ENCODE measurements around the gene TNFRSF19.

Gene TNFRSF19

GRCh38 chr13:23692816-23693215, 122.6 kb downstream of the TNFRSF19 start:
- DNase-seq = no peak

- DNase-seq = no peak
Measured at GRCh38 chr13:23695196-23695595, 125.0 kb downstream of the TNFRSF19 start.

- DNase-seq = peak; percentile 60
Measured at GRCh38 chr13:23695711-23696464, 125.7 kb downstream of the TNFRSF19 start.

GRCh38 chr13:23696610-23697009, 126.4 kb downstream of the TNFRSF19 start:
- no peak for DNase-seq

GRCh38 chr13:23697772-23698313, 127.6 kb downstream of the TNFRSF19 start:
- no peak for DNase-seq

GRCh38 chr13:23699271-23699670, 129.1 kb downstream of the TNFRSF19 start:
- DNase-seq = no peak

- no peak for DNase-seq
Measured at GRCh38 chr13:23701186-23701585, 131.0 kb downstream of the TNFRSF19 start.

- DNase-seq = no peak
Measured at GRCh38 chr13:23701636-23702035, 131.4 kb downstream of the TNFRSF19 start.

GRCh38 chr13:23703246-23703860, 133.1 kb downstream of the TNFRSF19 start:
- DNase-seq = no peak

- DNase-seq = no peak
Measured at GRCh38 chr13:23705583-23705982, 135.4 kb downstream of the TNFRSF19 start.

GRCh38 chr13:23707674-23708073, 137.5 kb downstream of the TNFRSF19 start:
- DNase-seq = no peak

- DNase-seq = no peak
Measured at GRCh38 chr13:23709536-23709935, 139.3 kb downstream of the TNFRSF19 start.

- no peak for DNase-seq
Measured at GRCh38 chr13:23710366-23710765, 140.2 kb downstream of the TNFRSF19 start.

GRCh38 chr13:23711355-23711754, 141.1 kb downstream of the TNFRSF19 start:
- DNase-seq = no peak

- DNase-seq = no peak
Measured at GRCh38 chr13:23714672-23715071, 144.5 kb downstream of the TNFRSF19 start.

GRCh38 chr13:23715092-23715761, 145.0 kb downstream of the TNFRSF19 start:
- DNase-seq = no peak

GRCh38 chr13:23715762-23716235, 145.6 kb downstream of the TNFRSF19 start:
- DNase-seq = peak; percentile 12

- DNase-seq = no peak
Measured at GRCh38 chr13:23716401-23716800, 146.2 kb downstream of the TNFRSF19 start.

- DNase-seq = no peak
Measured at GRCh38 chr13:23718996-23719395, 148.8 kb downstream of the TNFRSF19 start.

GRCh38 chr13:23722726-23723453, 152.7 kb downstream of the TNFRSF19 start:
- DNase-seq = no peak

GRCh38 chr13:23723471-23723870, 153.3 kb downstream of the TNFRSF19 start:
- DNase-seq = no peak

GRCh38 chr13:23724196-23724970, 154.2 kb downstream of the TNFRSF19 start:
- DNase-seq = no peak

Data from stimulated activated CD4-positive, alpha-beta T cell treated with anti-CD3 and anti-CD28 coated beads, Interleukin-15, amount 100 ng/mL, for 24 hours (primary cell).